IPS-NIHi7 (cell line): ENCODE results near the gene PLP2.

Experiments
- DNase-seq: peaks from one replicate; pipeline ENCODE4 v3.0.0; 2012; ENCODE audit warnings: mixed read lengths; ENCODE audit errors: extremely low spot score

The PLP2 gene

DNA sequence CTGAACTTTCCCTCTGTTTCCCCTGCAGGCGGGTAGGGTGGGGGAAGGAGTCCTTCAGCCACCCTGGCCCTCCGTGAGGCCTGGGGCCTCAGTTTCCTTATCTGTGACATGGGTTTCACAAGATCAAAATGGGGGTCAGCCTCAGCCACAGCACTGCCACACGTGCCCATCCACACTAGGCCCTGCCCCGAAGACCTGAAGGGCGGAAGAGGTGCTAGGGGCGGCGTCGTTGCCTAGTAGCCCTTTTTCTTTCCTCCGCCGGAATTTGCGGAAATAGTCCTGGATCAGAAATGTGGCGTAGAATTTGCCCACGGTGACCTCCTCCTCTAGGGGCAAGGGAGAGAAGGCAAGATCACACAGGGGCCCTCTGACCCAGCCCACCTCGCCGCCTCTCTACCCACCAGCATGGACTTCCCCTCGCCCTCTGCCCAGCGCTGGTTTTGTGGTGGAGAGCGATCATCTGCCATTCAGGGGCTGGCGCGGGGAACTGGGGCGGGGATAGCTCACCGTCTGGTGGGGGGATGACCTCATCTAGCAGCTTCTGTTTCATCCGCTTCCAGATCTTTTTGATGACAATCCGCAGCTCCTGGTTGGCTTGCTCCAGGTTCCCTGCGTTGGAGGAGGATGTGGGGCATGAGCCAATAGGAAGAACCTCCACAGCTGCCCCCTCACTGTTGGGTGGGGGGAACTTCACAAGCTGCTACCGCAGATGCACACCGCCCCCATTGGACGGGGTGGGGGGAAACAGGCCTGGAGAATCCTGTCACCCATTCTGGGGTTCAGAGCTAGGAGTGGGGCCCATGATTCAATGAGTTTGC, 37.9 kb downstream of the PLP2 start:
- DNase-seq, result peak; percentile 58

DNA sequence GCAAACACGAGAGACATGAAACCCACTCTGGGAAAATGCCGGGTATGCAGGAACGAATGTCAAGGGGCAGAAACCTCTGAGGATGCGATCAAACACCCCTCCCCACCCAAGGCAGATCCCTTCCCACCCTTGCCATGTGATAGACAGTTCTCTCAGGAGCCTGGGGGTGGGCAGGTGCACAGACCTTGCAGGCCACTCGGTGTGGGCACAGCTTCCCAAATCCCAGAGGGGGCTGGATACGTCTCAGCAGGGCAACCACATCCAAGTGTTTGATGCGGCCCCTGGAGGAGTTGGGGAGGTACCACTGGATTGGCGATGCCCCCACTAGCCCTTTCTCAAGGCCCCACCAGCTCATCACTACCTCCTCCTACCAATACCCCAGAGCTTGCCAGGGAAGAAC, 38.7 kb downstream of the PLP2 start:
- DNase-seq, result no peak

DNA sequence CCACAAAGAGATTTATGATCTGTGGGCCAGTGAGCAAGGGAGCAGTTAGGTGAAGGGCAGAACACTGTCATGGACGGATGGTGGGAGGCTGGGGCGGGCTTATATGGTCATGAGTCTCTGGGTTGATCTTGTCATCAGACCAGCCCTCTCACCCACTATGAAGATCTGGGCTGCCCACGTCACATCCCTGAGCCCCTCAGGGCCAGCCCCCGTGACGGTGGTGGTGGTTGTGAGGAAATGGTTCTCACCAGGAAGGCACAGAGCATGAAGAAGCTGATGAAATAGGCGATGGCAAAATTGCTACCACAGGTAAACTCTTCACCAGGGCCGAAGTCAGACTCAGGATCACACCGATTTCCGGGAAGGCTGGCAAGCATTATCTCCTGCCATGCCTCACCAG, 39.4 kb downstream of the PLP2 start:
- no peak for DNase-seq

DNA sequence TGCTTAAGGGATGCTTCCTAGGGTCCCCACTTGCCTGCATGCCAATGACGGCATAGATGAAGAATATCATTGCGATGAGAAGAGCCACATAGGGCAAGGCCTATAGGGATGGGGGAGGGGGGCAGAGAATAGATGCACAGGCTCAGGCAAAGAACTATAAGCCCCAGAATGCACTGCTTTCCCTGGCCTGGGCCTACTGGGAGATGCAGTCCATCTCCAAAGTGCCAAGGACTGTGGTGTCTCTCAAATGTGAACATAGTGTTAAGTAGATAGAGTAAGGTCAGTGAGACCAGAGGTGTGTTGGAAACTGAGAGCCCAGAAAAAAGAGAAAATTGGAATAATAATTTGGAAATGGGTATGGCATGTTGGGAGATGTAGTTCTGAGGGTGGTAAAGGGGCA, 40.5 kb downstream of the PLP2 start:
- no peak for DNase-seq

DNA sequence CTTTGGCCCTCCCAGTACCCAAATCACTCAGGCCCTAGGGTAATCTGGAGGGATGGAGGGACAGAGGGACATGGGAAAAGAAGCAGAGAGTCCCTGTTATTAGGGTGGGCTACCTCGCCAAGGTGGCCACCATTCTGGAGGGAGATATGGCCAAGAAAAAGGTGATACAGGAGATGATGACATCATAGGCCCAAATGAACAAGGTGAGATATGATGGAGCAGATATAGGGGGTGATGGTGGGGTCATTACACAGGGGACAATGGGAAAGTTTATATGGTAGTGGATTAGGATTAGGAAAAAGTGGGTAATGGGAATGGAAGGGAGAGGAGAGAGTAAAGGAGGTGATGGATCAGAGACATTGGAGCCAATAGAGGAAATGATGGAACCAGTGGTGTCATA, 41.2 kb downstream of the PLP2 start:
- no peak for DNase-seq

DNA sequence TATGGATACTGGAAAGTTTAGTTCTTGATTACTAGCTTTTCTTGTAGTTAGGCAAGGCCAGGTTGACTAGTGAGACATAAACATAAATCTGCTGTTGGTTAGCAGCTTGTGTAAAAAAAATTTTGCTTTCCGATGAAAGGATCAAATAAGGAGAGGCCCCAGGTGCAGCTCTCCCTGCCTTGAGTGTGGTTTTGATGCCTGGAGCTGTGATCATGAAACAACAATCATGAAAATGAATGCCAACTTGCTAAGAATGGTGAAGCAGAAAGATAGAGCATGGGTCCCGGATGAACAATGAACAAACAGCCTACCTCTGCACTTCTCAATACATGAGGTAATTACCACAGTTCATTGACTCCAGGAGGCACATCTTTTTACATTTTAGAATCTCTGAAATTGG, 42.7 kb downstream of the PLP2 start:
- DNase-seq, result no peak

DNA sequence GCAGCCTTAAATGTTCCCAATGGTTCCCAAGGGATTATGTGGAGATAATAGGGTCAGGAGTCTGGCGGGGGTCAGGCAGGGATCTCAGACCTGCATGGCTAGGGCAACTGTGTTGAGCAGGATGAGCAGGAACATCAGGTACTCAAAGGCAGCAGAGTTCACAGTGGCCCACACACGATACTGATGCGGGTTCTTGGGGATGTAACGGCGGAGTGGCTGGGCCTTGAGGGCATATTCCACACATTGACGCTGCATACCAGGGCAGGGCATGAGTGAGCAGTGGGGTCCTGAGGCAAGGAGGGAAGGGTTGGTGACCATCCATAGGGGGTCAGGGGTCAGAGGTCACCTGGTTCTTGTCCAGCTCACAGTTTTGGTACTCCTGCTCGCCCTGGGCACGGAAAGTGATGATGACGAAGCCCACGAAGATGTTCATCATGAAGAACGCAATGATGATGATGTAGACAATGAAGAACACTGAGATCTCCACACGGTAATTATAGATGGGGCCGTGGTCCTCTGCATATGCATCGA, 43.4 kb downstream of the PLP2 start:
- no peak for DNase-seq

DNA sequence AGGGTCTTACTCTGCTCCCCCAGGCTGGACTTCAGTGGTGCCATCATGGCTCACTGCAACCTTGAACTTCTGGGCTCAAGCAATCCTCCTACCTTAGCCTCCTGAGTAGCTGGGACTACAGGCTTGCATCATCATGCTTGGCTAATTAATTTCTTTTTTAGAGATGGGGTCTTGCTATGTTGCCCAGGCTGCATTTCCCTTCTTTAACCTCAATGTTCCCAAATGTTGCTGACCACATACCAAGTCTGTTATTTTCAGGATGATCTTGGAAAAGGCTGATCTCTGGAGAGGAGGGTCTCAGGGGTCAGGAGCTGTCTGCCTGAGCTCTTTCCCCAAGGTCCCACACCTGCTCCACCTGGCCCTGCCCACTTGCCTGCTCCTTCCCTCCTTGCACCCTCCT, 48.4 kb downstream of the PLP2 start:
- DNase-seq, result no peak

DNA sequence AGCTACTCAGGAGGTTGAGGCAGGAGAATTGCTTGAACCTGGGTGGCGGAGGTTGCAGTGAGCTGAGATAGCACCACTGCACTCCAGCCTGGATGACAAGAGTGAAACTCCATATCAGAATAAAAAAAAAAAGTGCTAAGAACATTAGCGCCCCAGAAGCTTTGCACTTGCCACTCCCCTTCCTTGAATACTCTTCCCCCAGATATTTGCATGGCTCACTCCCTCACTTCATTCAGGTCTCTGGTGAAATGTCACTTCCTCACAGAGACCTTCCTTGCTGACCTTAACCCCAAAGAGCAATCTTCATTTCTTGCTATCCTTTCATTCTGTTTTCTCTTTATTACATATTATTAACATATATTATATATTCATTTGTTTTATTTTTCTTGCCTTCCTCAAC, 50.2 kb downstream of the PLP2 start:
- no peak for DNase-seq
